H1 (cell line): ENCODE data around the gene RPS3. TPM values are rescaled to one million over a fixed set of nuclear protein-coding genes. Genes with fewer than 3 reads are reported as not detected.

Source experiments
- CTCF ChIA-PET: fragments of 300-600 bp; sonication (Branson Sonifier 250); formaldehyde crosslinking; loops from one replicate; lab custom pipeline; 2021; ENCODE audit not compliant: partially characterized antibody; lab: Charles Lee
- POLR2A ChIA-PET: fragments of 300-600 bp; sonication (Branson Sonifier 250); formaldehyde crosslinking; loops from one replicate; lab custom pipeline; 2021; ENCODE audit warnings: inconsistent platforms; ENCODE audit not compliant: partially characterized antibody; lab: Charles Lee
- DNase-seq, 2 experiments: peaks; one replicate each; pipeline versions ENCODE4 v3.0.0 to v3.0.0-alpha.2; 2010 to 2022; ENCODE audit warnings: low spot score in 2 of 2, low read depth in 1 of 2, mixed read lengths in 1 of 2
- FAIRE-seq: peaks from 2 replicates; lab custom pipeline; 2011; peaks lifted over from hg19 to GRCh38; lab: Jason Lieb, UNC
- H2AFZ ChIP-seq: 2 replicates; pipeline ENCODE4 v1.8.1; 2012; ENCODE audit warnings: low read length, inconsistent platforms
- H2AK5ac ChIP-seq: 2 replicates; pipeline ENCODE4 v1.6.1; 2013; ENCODE audit warnings: low read depth, low read length
- H2BK120ac ChIP-seq: replicated peaks from 2 replicates; pipeline ENCODE3; 2013; ENCODE audit warnings: low read depth, low read length, inconsistent platforms
- H2BK12ac ChIP-seq: 2 replicates; pipeline ENCODE4 v1.6.1; 2013; ENCODE audit warnings: low read depth, low read length
- H2BK15ac ChIP-seq: 2 replicates; pipeline ENCODE4 v1.6.1; 2013; ENCODE audit warnings: low read length
- H2BK20ac ChIP-seq: 2 replicates; pipeline ENCODE4 v1.6.1; 2013; ENCODE audit warnings: low read length
- H2BK5ac ChIP-seq: 2 replicates; pipeline ENCODE4 v1.6.1; 2013; ENCODE audit warnings: low read depth, low read length
- H3K14ac ChIP-seq: 2 replicates; pipeline ENCODE4 v1.6.1; 2013; ENCODE audit warnings: inconsistent platforms; ENCODE audit not compliant: insufficient read length
- H3K18ac ChIP-seq: 2 replicates; pipeline ENCODE4 v1.6.1; 2013; ENCODE audit warnings: low read length; ENCODE audit errors: extremely low read depth
- H3K23ac ChIP-seq: 2 replicates; pipeline ENCODE4 v1.6.1; 2013; ENCODE audit warnings: inconsistent platforms; ENCODE audit not compliant: insufficient read length
- H3K23me2 ChIP-seq: 2 replicates; pipeline ENCODE4 v1.6.1; 2013; ENCODE audit warnings: low read depth, low read length
- H3K27ac ChIP-seq: 2 replicates; pipeline ENCODE4 v1.6.1; 2011; ENCODE audit warnings: low read depth, low read length, inconsistent platforms
- H3K27me3 ChIP-seq, 4 experiments: replicated peaks in 1 of 4; 1 replicate in 1 of 4; 2 replicates in 3 of 4; pipeline versions ENCODE4 v1.6.1 to v1.8.1; 2011 to 2013; ENCODE audit warnings: low read length in 3 of 4, mild to moderate bottlenecking in 3 of 4, inconsistent platforms in 2 of 4, mixed read lengths in 2 of 4, moderate library complexity in 1 of 4; ENCODE audit not compliant: control insufficient read depth in 3 of 4, insufficient read depth in 3 of 4; ENCODE audit errors: extremely low read depth in 1 of 4
- H3K36me3 ChIP-seq, 4 experiments: 2 replicates each; pipeline versions ENCODE4 v1.6.1 to v1.8.1; 2011 to 2013; ENCODE audit warnings: mild to moderate bottlenecking in 4 of 4, low read length in 3 of 4, moderate library complexity in 2 of 4, control low read depth in 1 of 4, inconsistent platforms in 1 of 4; ENCODE audit not compliant: insufficient read depth in 4 of 4, control insufficient read depth in 2 of 4
- H3K4ac ChIP-seq: replicated peaks from 2 replicates; pipeline ENCODE3; 2013; ENCODE audit warnings: low read length, low read depth, mixed read lengths, inconsistent platforms; ENCODE audit not compliant: insufficient read length
- H3K4me1 ChIP-seq, 4 experiments: replicated peaks in 1 of 4; 1 replicate in 1 of 4; 2 replicates in 3 of 4; pipeline versions ENCODE4 v1.6.1 to v1.8.1; 2011 to 2013; ENCODE audit warnings: low read length in 3 of 4, inconsistent platforms in 2 of 4, mixed read lengths in 1 of 4; ENCODE audit not compliant: insufficient read depth in 4 of 4, control insufficient read depth in 3 of 4
- H3K4me2 ChIP-seq, 2 experiments: 2 replicates each; pipeline versions ENCODE4 v1.6.1 to v1.8.1; 2011 to 2013; ENCODE audit warnings: low read depth in 2 of 2, low read length in 2 of 2, control low read depth in 1 of 2, inconsistent platforms in 1 of 2, mild to moderate bottlenecking in 1 of 2; ENCODE audit not compliant: insufficient read depth in 1 of 2
- H3K4me3 ChIP-seq, 4 experiments: fragments of 200-600, 300-600 bp in 1 of 4; sonication (generic), shearing (Covaris generic), sonication (Bioruptor Twin) in 1 of 4; 2 replicates each; pipeline versions ENCODE4 v1.5.1 to v1.8.1; 2011 to 2016; ENCODE audit warnings: low read length in 4 of 4, low read depth in 3 of 4, control low read depth in 2 of 4, inconsistent platforms in 2 of 4, mild to moderate bottlenecking in 2 of 4, mixed read lengths in 1 of 4, moderate library complexity in 1 of 4; ENCODE audit not compliant: insufficient read depth in 2 of 4; ENCODE audit errors: extremely low read depth in 1 of 4
- H3K56ac ChIP-seq: replicated peaks from 2 replicates; pipeline ENCODE3; 2013; ENCODE audit warnings: low read depth, mild to moderate bottlenecking, mixed read lengths, low read length, inconsistent platforms; ENCODE audit not compliant: insufficient read length
- H3K79me1 ChIP-seq: 2 replicates; pipeline ENCODE4 v1.6.1; 2013; ENCODE audit warnings: low read depth, low read length, control low read depth
- H3K79me2 ChIP-seq, 2 experiments: 2 replicates each; pipeline versions ENCODE4 v1.6.1 to v1.8.1; 2012 to 2013; ENCODE audit warnings: low read length in 2 of 2, mild to moderate bottlenecking in 2 of 2, inconsistent platforms in 1 of 2; ENCODE audit not compliant: insufficient read depth in 2 of 2, control insufficient read depth in 1 of 2
- H3K9ac ChIP-seq, 4 experiments: replicated peaks in 1 of 4; 1 replicate in 1 of 4; 2 replicates in 3 of 4; pipeline versions ENCODE4 v1.6.1 to v1.8.1; 2011 to 2013; ENCODE audit warnings: low read depth in 3 of 4, low read length in 3 of 4, control low read depth in 2 of 4, mild to moderate bottlenecking in 2 of 4, moderate library complexity in 2 of 4, inconsistent platforms in 1 of 4; ENCODE audit errors: extremely low read depth in 1 of 4
- H3K9me3 ChIP-seq, 2 experiments: 2 replicates each; pipeline versions ENCODE4 v1.6.1 to v1.8.1; 2012 to 2013; ENCODE audit warnings: mild to moderate bottlenecking in 2 of 2, moderate library complexity in 2 of 2, control low read depth in 1 of 2, inconsistent platforms in 1 of 2, low read depth in 1 of 2, low read length in 1 of 2, mixed read lengths in 1 of 2; ENCODE audit not compliant: insufficient read depth in 2 of 2
- H4K20me1 ChIP-seq, 2 experiments: replicated peaks in 1 of 2; 2 replicates each; pipeline versions ENCODE3 to v1.8.1; 2011 to 2013; ENCODE audit warnings: inconsistent platforms in 2 of 2, low read length in 2 of 2, mild to moderate bottlenecking in 1 of 2; ENCODE audit not compliant: insufficient read depth in 2 of 2, control insufficient read depth in 1 of 2
- H4K5ac ChIP-seq: 2 replicates; pipeline ENCODE4 v1.6.1; 2013; ENCODE audit warnings: low read length, low read depth, mixed read lengths, inconsistent platforms; ENCODE audit not compliant: insufficient read length
- H4K8ac ChIP-seq: 2 replicates; pipeline ENCODE4 v1.8.0; 2013; ENCODE audit warnings: mild to moderate bottlenecking, moderate library complexity, low read length, inconsistent platforms; ENCODE audit not compliant: insufficient read depth; ENCODE audit errors: extremely low read depth
- H4K91ac ChIP-seq: replicated peaks from 2 replicates; pipeline ENCODE3; 2013; ENCODE audit warnings: low read length, mixed read lengths, inconsistent platforms; ENCODE audit not compliant: insufficient read length
- ATF2 ChIP-seq: IDR thresholded peaks from 2 replicates; pipeline ENCODE4 v1.6.1; 2012; ENCODE audit warnings: low read length, inconsistent platforms
- CBX5 ChIP-seq: fragments of 300-800, 300-1000 bp; sonication (generic); IDR thresholded peaks from 2 replicates; pipeline ENCODE4 v1.7.1; 2016; ENCODE audit warnings: antibody characterized with exemption, low read length, low read depth
- EZH2 ChIP-seq: fragments of 200-600 bp; sonication (generic); IDR thresholded peaks from 2 replicates; pipeline ENCODE4 v1.7.1; 2012; ENCODE audit warnings: low read depth, mild to moderate bottlenecking, moderate library complexity, low read length, inconsistent platforms; ENCODE audit not compliant: severe bottlenecking
- GABPA ChIP-seq: IDR thresholded peaks from 2 replicates; pipeline ENCODE4 v1.6.1; 2011; ENCODE audit warnings: mild to moderate bottlenecking, low read length, moderate library complexity, borderline replicate concordance; ENCODE audit not compliant: insufficient read depth
- KDM5A ChIP-seq: fragments of 200-600 bp; IDR thresholded peaks from 2 replicates; pipeline ENCODE4 v1.7.1; 2012; ENCODE audit warnings: mild to moderate bottlenecking, low read length, inconsistent platforms, mixed read lengths
- SIX5 ChIP-seq: IDR thresholded peaks from 2 replicates; pipeline ENCODE4 v1.6.1; 2011; ENCODE audit warnings: mild to moderate bottlenecking, low read depth, low read length
- SRF ChIP-seq: IDR thresholded peaks from 2 replicates; pipeline ENCODE4 v1.6.1; 2011; ENCODE audit warnings: mild to moderate bottlenecking, low read depth, low read length, moderate library complexity
- SUZ12 ChIP-seq: fragments of 200-600 bp; sonication (generic); IDR thresholded peaks from 2 replicates; pipeline ENCODE4 v1.6.1; 2012; ENCODE audit warnings: mild to moderate bottlenecking, inconsistent platforms, low read length, moderate library complexity, mixed read lengths
- YY1 ChIP-seq: IDR thresholded peaks from 2 replicates; pipeline ENCODE4 v1.6.1; 2011; ENCODE audit warnings: low read depth, mild to moderate bottlenecking, low read length
- WGBS, 2 experiments: shearing (Covaris generic) in 1 of 2; methylation state at CpG; one replicate each; pipeline versions ENCODE4 v1.1.6 to v1.1.7; 2013 to 2015; ENCODE audit warnings: low lambda C conversion rate in 2 of 2, mixed read lengths in 2 of 2, inconsistent platforms in 1 of 2, low coverage in 1 of 2, missing lambda C conversion rate in 1 of 2; ENCODE audit not compliant: insufficient replicate concordance in 2 of 2, insufficient coverage in 1 of 2, insufficient read length in 1 of 2; ENCODE audit errors: extremely low coverage in 1 of 2, missing lambda C conversion rate in 1 of 2; 5-methylcytosine and 5-hydroxymethylcytosine counted together
- polyA plus RNA-seq, 7 experiments: library from polyadenylated mRNA; depleted of rRNA in 3 of 7; stranded (reverse) in 5 of 7; unstranded in 2 of 7; fragments of >200 nt in 5 of 7; fragments of 200-250 nt in 2 of 7; gene quantifications; 1 replicate in 5 of 7; 2 replicates in 1 of 7; 4 replicates in 1 of 7; pipeline versions ENCODE4 v1.2.1 to v1.2.3, GENCODE V29; 2011 to 2013; ENCODE audit warnings: missing spikeins in 2 of 7, mixed read lengths in 2 of 7
- total RNA-seq: library from RNA; stranded (reverse); fragmentation: NEBNext Ultra II Directional; extraction: Animal tissue kit (Norgen Biotek cat#: 25700); gene quantifications from 2 replicates; pipeline ENCODE4 v1.2.1, GENCODE V29; 2021

Gene RPS3
- total and polyA plus RNA-seq, 2 of the 8 experiments (the other 6 are each of a cell fraction or from before 2014, with no cell fraction given) = 3,813 to 4,194 TPM

DNA sequence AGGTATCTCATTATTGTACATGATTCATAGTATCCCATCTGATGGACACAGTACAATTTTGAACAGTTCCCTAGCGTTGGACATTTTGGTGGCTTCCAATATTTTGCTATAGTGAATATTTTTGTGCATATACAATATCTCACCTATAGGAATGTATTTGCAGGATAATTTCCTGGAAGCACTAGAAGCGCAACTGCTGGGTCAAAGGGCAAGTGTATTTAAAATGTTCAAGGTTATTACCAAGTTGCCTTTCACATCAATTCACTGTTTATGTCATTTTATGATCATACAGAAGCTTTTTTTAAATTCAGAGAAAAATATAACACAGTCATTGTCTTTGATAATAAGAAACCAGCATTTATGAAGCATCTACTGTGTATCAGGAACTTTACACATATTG is 19.1 kb upstream of the RPS3 start:
- DNase-seq (no peak), FAIRE-seq (no peak)
- no peaks in the 10 kb centered on the region for H4K20me1 ChIP-seq
- H3K23ac ChIP-seq = no peak overlapping the region
- no peak overlapping the region for H2BK20ac ChIP-seq
- no peak overlapping the region for H2AFZ ChIP-seq
- no peak overlapping the region for H3K56ac ChIP-seq
- ChIA-PET POLR2A (interaction anchor here (0.9 to 20.0 kb wide), 5 partner anchors 10 to 49 kb away, joined by 3 to 269 read pairs (median 5); partner anchors contain the start of gene RPS3), CTCF (interaction anchor here (1.1 to 16.6 kb wide), 6 partner anchors 8 to 103 kb away, joined by 3 to 327 read pairs (median 4); no protein-coding TSS in a partner anchor)
- H3K9me3 ChIP-seq = no peaks in the 10 kb centered on the region
- H3K27me3 ChIP-seq = no peaks in the 10 kb centered on the region
- H2BK15ac ChIP-seq = no peak overlapping the region
- H2BK120ac ChIP-seq = no peak overlapping the region
- no peak overlapping the region for H3K14ac ChIP-seq
- no peaks in the 10 kb centered on the region for H3K79me1 ChIP-seq
- no peak overlapping the region for H4K8ac ChIP-seq
- H3K4me3 ChIP-seq = no peak overlapping the region
- no peak overlapping the region for H3K27ac ChIP-seq
- H3K4ac ChIP-seq = no peak overlapping the region
- TF ChIP-seq SIX5 = no peak
- no peak for TF ChIP-seq SRF
- no peak for TF ChIP-seq EZH2
- no peak for TF ChIP-seq SUZ12
- TF ChIP-seq YY1 = no peak
- TF ChIP-seq CBX5 = no peak
- no peak for TF ChIP-seq GABPA
- TF ChIP-seq KDM5A = no peak
- TF ChIP-seq ATF2 = no peak
- no peak overlapping the region for H2BK12ac ChIP-seq
- peaks cover 0 to 3% (median 1%) of the 10 kb centered on the region in 4 experiments; a peak in 2 of 7 replicates for H3K4me1 ChIP-seq
- H3K79me2 ChIP-seq = no peaks in the 10 kb centered on the region
- no peak overlapping the region for H2AK5ac ChIP-seq
- H3K23me2 ChIP-seq = no peaks in the 10 kb centered on the region
- H2BK5ac ChIP-seq = no peak overlapping the region
- no peak overlapping the region for H4K91ac ChIP-seq
- no peaks in the 10 kb centered on the region for H3K36me3 ChIP-seq
- no peak overlapping the region for H4K5ac ChIP-seq
- WGBS, 2 experiments = 89% methylated on average over 2 of the region's 2 CpGs; no CpG with 5 or more reads in 1 of the 2 experiments
- H3K9ac ChIP-seq = no peak overlapping the region
- H3K4me2 ChIP-seq = no peak overlapping the region
- no peak overlapping the region for H3K18ac ChIP-seq
